ENCODE data around the gene RGS4. TPM values are rescaled to one million over a fixed set of nuclear protein-coding genes. Genes with fewer than 3 reads are reported as not detected.

RGS4 gene
- total and polyA plus RNA-seq, 8 donors = 0.46 to 15.0 (median 2.7) TPM

DNA sequence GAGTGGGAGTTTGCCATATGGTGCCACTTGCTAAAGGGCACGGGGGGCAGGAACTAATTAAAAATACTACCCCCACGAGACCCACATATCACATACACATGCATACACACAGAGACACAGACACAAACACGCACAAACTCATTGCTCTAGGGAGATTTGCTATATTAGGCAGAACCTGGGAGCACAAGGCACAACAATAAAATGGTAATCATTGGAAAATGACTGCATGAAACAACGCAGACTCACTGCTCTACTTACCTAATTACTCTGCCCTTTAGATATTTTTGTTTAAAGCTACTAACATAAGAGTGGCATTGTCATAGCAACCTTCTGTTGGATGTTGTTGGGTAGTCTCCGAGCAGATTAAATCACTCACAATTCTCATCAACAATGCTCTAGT lies 20.3 kb upstream of the RGS4 start:
- FAIRE-seq = no peak
- ATAC-seq = no peak
- Histone ChIP-seq H3K4me3 (no peak overlapping the region), H3K27ac (no peak overlapping the region), H3K4me1 (no peaks in the 10 kb centered on the region), H3K27me3 (no peaks in the 10 kb centered on the region), H3K9me3 (no peaks in the 10 kb centered on the region), H3K36me3 (no peaks in the 10 kb centered on the region)
- no peak for DNase-seq
- WGBS, 2 donors = 38 to 46% methylated on average over 5 of the region's 5 CpGs
- intact Hi-C loops (cut with DNase I) = no loop called here
- TF ChIP-seq, protein P1, sequence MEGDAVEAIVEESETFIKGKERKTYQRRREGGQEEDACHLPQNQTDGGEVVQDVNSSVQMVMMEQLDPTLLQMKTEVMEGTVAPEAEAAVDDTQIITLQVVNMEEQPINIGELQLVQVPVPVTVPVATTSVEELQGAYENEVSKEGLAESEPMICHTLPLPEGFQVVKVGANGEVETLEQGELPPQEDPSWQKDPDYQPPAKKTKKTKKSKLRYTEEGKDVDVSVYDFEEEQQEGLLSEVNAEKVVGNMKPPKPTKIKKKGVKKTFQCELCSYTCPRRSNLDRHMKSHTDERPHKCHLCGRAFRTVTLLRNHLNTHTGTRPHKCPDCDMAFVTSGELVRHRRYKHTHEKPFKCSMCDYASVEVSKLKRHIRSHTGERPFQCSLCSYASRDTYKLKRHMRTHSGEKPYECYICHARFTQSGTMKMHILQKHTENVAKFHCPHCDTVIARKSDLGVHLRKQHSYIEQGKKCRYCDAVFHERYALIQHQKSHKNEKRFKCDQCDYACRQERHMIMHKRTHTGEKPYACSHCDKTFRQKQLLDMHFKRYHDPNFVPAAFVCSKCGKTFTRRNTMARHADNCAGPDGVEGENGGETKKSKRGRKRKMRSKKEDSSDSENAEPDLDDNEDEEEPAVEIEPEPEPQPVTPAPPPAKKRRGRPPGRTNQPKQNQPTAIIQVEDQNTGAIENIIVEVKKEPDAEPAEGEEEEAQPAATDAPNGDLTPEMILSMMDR (IDR thresholded peaks at IDR 0.05) = no peak

GRCh38 chr1:163049296-163049695 lies 19.9 kb upstream of the RGS4 start:
- Histone ChIP-seq H3K27ac (no peak overlapping the region), H3K4me1 (no peaks in the 10 kb centered on the region), H3K27me3 (no peaks in the 10 kb centered on the region), H3K9me3 (no peaks in the 10 kb centered on the region), H3K4me3 (no peak overlapping the region), H3K36me3 (no peaks in the 10 kb centered on the region)
- TF ChIP-seq, protein P1 (IDR thresholded peaks at IDR 0.05) = no peak
- WGBS, 2 donors = 78 to 84% methylated on average over 6 of the region's 6 CpGs
- DNase-seq (no peak), ATAC-seq (no peak), FAIRE-seq (no peak)
- intact Hi-C loops (cut with DNase I) = no loop called here

- intact Hi-C loops (cut with DNase I) = no loop called here
- H3K36me3 ChIP-seq = no peaks in the 10 kb centered on the region
- H3K4me3 ChIP-seq = no peak overlapping the region
- ATAC-seq (no peak), DNase-seq (no peak), FAIRE-seq (no peak)
- TF ChIP-seq, protein P1 (IDR thresholded peaks at IDR 0.05) = no peak
- no peak overlapping the region for H3K27ac ChIP-seq
- H3K9me3 ChIP-seq = no peaks in the 10 kb centered on the region
- H3K4me1 ChIP-seq = no peaks in the 10 kb centered on the region
- no peaks in the 10 kb centered on the region for H3K27me3 ChIP-seq
These were observed 18.7 kb upstream of the RGS4 start for GRCh38 chr1:163050496-163050895.

- Histone ChIP-seq H3K4me1 (no peaks in the 10 kb centered on the region), H3K36me3 (no peaks in the 10 kb centered on the region), H3K27me3 (no peaks in the 10 kb centered on the region), H3K9me3 (no peaks in the 10 kb centered on the region), H3K4me3 (no peak overlapping the region), H3K27ac (no peak overlapping the region)
- DNase-seq (no peak), FAIRE-seq (no peak), ATAC-seq (peak in 1 of 4 donors; percentile 30)
- TF ChIP-seq, protein P1 (IDR thresholded peaks at IDR 0.05) = no peak
- WGBS, 2 donors = 38 to 49% methylated on average over 2 of the region's 2 CpGs
- intact Hi-C loops (cut with DNase I) = no loop called here
These were observed 15.0 kb upstream of the RGS4 start for GRCh38 chr1:163054181-163054591.

DNA sequence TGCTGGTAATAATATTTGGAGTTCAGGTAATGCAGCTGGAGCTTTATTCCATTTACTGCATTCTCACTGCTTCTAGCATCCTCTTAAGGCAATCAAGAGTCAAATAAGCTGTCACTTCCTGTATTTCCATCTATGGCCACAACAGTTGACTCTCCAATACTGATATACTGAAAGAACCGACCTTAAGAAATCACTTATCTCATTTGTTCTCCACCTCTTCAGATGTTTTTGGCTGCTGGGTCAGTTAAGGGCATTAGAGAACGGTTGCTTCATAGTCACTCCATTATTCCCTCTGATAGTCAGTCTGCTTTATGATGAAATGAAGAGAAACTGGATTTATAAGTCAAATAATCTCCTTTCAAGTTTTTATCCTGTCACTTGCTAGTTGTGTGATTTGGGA lies 14.2 kb upstream of the RGS4 start:
- FAIRE-seq (no peak), ATAC-seq (no peak), DNase-seq (no peak)
- Histone ChIP-seq H3K9me3 (no peaks in the 10 kb centered on the region), H3K27ac (no peak overlapping the region), H3K36me3 (no peaks in the 10 kb centered on the region), H3K27me3 (no peaks in the 10 kb centered on the region), H3K4me1 (no peaks in the 10 kb centered on the region), H3K4me3 (no peak overlapping the region)
- intact Hi-C loops (cut with DNase I) = no loop called here
- TF ChIP-seq, protein P1 (IDR thresholded peaks at IDR 0.05) = no peak
- WGBS, 2 donors = 20 to 37% methylated on average over 2 of the region's 2 CpGs

Data from pancreas (tissue), 10 donors.